ENCODE results near the gene APOBEC3H. TPM values are rescaled to one million over a fixed set of nuclear protein-coding genes. Genes with fewer than 3 reads are reported as not detected.
A peak's percentile ranks its signal among the peaks of the same experiment; 100 is the strongest.
"Not testable (repeated sequence)": the region's sequence is repeated elsewhere in the genome, so short reads cannot be mapped to it uniquely, and the experiment has no call there.

The APOBEC3H gene
- total RNA-seq (2021), result 1.5 and 2.5 TPM in 2 replicates
- Bru-seq, nascent RNA, result percentile 14 among the genes with signal in this experiment
- BruChase-seq, experiment 1, labeled RNA remaining after a 2-hour chase, result percentile 21 among the genes with signal in this experiment
- BruChase-seq, experiment 2, labeled RNA remaining after a 6-hour chase, result percentile 23 among the genes with signal in this experiment
- long read RNA-seq, partial matches to known transcripts, result 1 of 4 reads
- long read RNA-seq, other reads (novel, unspliced or antisense), result 1 of 4 reads

DNA sequence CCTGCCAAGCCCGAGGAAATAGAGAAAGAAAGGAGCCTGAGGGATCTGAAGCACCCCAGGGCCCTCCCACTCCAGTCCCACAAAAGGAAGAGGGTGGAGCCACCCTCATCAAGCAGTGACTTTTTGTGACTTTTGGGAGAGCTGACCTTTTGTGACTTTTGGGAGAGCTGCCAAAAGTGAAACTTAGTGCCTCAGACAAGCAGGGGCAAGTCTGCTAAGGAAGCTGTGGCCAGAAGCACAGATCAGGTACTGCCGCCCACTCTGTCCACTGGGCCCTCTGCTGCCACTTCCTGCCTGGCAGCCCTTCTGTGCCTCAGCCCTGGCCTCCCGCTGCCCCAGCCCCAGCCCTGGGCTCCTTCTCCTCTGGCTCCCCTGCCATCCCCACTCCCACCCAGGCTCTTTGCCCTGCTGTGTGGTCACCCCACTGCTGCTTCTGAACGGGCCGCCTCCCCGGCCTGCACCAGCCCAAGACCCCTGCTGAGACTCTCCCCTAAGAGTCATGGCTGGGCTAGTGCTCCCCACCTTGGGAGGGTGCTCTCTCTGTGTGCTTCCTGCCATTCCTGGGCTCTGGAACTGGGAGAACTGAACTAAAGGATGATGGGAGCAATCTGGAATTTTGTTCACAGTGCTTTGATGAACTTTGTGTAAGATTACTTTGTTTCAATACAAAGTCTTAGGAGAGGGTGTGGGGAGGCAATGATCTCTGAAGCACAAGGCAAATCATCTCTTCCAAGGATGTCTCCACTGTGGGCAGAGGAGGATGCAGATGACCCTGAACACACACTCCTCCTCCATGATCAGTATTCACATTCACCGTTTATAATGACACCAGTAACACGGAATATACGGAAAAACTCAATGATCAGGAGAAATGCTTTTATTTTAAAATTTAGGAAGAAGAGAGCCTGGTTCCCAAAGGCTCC is at the start of gene APOBEC3H:
APOBEC3H (plus strand) TSS at position 147 of the 923 bp plus-strand sequence. CDS start 3,035 bp downstream, outside the sequence.
- BruUV-seq (replicated peaks), result no TSS peak
- peak; percentile 70 to 80 for DNase-seq
- H3K27ac ChIP-seq, result peak within 1 kb of the TSS; percentile 62

DNA sequence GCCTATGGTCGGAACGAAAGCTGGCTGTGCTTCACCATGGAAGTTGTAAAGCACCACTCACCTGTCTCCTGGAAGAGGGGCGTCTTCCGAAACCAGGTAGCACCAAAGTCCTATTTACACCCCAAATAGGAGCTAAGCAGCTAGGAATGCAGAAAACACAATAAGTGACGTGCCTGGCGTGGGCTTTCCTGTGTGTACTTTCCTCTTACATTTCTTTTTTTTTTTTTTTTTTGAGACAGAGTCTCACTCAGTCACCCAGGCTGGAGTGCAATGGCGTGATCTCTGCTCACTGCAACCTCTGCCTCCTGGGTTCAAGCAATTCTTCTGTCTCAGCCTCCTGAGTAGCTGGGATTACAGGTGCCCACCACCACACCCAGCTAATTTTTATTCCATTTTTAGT is 47.6 kb upstream of the APOBEC3H start:
- not testable (repeated sequence) for H2AFZ ChIP-seq; DNase-seq; H3K36me3 ChIP-seq (ENCODE audit: low read depth); H3K27ac ChIP-seq; H3K4me3 ChIP-seq; H3K9me3 ChIP-seq (ENCODE audit: insufficient read depth, low read depth); H3K27me3 ChIP-seq (ENCODE audit: insufficient read depth, low read depth); BruUV-seq (replicated peaks); H4K20me1 ChIP-seq (ENCODE audit: insufficient read depth); H3K9me2 ChIP-seq (ENCODE audit: insufficient read depth); H3K79me2 ChIP-seq (ENCODE audit: low read depth)
- H3K4me2 ChIP-seq, result peak overlapping the region; percentile 20; the same call in 1 of the 2 replicates
- CTCF ChIA-PET, result interaction anchor here (0.6 kb wide), 2 partner anchors 35 to 296 kb away, joined by 3 to 5 read pairs; no protein-coding TSS in a partner anchor
- POLR2A ChIA-PET (ENCODE audit: unreplicated experiment), result interaction anchor here (0.6 kb wide), 2 partner anchors 32 to 234 kb away, joined by 3 to 9 read pairs; no protein-coding TSS in a partner anchor
- H3K4me1 ChIP-seq (replicated peaks; ENCODE audit: insufficient read depth), result peaks cover 34% of the 10 kb centered on the region
- H3F3A ChIP-seq (ENCODE audit: insufficient read depth, low read depth), result peaks cover 53% of the 10 kb centered on the region
- intact Hi-C loops (cut with micrococcal nuclease; ENCODE audit: unreplicated experiment), result loop anchor here (5.0 kb wide), 2 partner anchors 37 to 68 kb away; partner anchors contain the start of gene APOBEC3C

More for the DNA sequence above, at the start of gene APOBEC3H:
- TF ChIP-seq EZH2 (IDR thresholded peaks at IDR 0.05; ENCODE audit: low read depth), result no peak
- TF ChIP-seq CTCF (conservative IDR thresholded peaks at IDR 0.05), result no peak
- H3K4me3 ChIP-seq, result peak within 1 kb of the TSS; percentile 19; the same call in 1 of the 2 replicates
- peaks cover 66% of the 10 kb centered on the region for H3K4me1 ChIP-seq (replicated peaks; ENCODE audit: insufficient read depth)
- H3F3A ChIP-seq (ENCODE audit: insufficient read depth, low read depth), result peaks cover 33% of the 10 kb centered on the region
- POLR2A ChIA-PET (ENCODE audit: unreplicated experiment), result no interaction called here
- no peaks in the 10 kb centered on the region for H4K20me1 ChIP-seq (ENCODE audit: insufficient read depth)
- intact Hi-C loops (cut with micrococcal nuclease; ENCODE audit: unreplicated experiment), result loop anchor here (5.0 kb wide), 1 partner anchor 75 kb away; the partner anchor contains the start of gene APOBEC3D
- H3K9me2 ChIP-seq (ENCODE audit: insufficient read depth), result no peaks in the 10 kb centered on the region
- no peak within 1 kb of the TSS for H2AFZ ChIP-seq
- no peaks in the 10 kb centered on the region for H3K27me3 ChIP-seq (ENCODE audit: insufficient read depth, low read depth)
- CTCF ChIA-PET, result interaction anchor here (0.5 to 0.9 kb wide), 2 partner anchors 24 to 59 kb away, joined by 3 to 11 read pairs; no protein-coding TSS in a partner anchor
- peak within 1 kb of the TSS; percentile 70 for H3K4me2 ChIP-seq
- no peaks in the 10 kb centered on the region for H3K79me2 ChIP-seq (ENCODE audit: low read depth)
- H3K9me3 ChIP-seq (ENCODE audit: insufficient read depth, low read depth), result no peaks in the 10 kb centered on the region
- H3K36me3 ChIP-seq (ENCODE audit: low read depth), result no peaks in the 10 kb centered on the region

DNA sequence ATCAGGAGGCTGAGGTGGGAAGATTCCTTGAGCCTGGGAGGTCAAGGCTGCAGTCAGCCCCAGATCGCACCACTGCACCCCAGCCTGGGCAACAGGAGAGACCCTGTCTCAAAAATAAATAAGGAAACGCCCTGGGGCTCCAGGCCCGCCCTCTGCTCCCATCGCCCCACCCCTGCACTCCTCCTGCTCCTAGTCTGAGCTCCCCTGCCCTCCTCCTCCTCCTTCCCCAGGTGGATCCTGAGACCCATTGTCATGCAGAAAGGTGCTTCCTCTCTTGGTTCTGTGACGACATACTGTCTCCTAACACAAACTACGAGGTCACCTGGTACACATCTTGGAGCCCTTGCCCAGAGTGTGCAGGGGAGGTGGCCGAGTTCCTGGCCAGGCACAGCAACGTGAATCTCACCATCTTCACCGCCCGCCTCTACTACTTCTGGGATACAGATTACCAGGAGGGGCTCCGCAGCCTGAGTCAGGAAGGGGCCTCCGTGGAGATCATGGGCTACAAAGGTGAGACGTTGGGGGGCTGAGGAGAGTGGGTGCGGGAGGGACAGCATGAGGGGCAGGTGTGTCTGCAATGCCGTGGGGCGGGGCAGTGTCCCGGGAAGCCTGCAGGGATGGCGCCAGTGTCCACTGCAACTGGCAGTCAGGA is 45.1 kb upstream of the APOBEC3H start:
- H3K4me1 ChIP-seq (replicated peaks; ENCODE audit: insufficient read depth), result peaks cover 27% of the 10 kb centered on the region
- H3K9me3 ChIP-seq (ENCODE audit: insufficient read depth, low read depth), result peaks cover 11% of the 10 kb centered on the region; the same call in 1 of the 2 replicates
- POLR2A ChIA-PET (ENCODE audit: unreplicated experiment); H3K27ac ChIP-seq; H4K20me1 ChIP-seq (ENCODE audit: insufficient read depth); BruUV-seq (replicated peaks); H3K4me3 ChIP-seq; H3K4me2 ChIP-seq; H3K9me2 ChIP-seq (ENCODE audit: insufficient read depth); H3K79me2 ChIP-seq (ENCODE audit: low read depth); H2AFZ ChIP-seq; H3K36me3 ChIP-seq (ENCODE audit: low read depth); H3K27me3 ChIP-seq (ENCODE audit: insufficient read depth, low read depth); DNase-seq; CTCF ChIA-PET: not testable (repeated sequence)
- H3F3A ChIP-seq (ENCODE audit: insufficient read depth, low read depth), result peaks cover 42% of the 10 kb centered on the region
- intact Hi-C loops (cut with micrococcal nuclease; ENCODE audit: unreplicated experiment), result loop anchor here (2.0 kb wide), 1 partner anchor 15 kb away; no protein-coding TSS in a partner anchor
